HG02763 (cell line): Measurements from ENCODE around the gene EYS.
"Not testable (repeated sequence)": the region's sequence is repeated elsewhere in the genome, so short reads cannot be mapped to it uniquely, and the experiment has no call there.

Experiments used
- ATAC-seq: cut with Tn5 transposase; IDR thresholded peaks from one replicate; pipeline ENCODE4 v1.9.1; 2021; ENCODE audit warnings: mild to moderate bottlenecking, moderate library complexity; ENCODE audit not compliant: unreplicated experiment

The EYS gene

GRCh38 chr6:64100702-64101303 is 1606.2 kb downstream of the EYS start:
- ATAC-seq, result no peak

GRCh38 chr6:64090352-64090751 is 1616.7 kb downstream of the EYS start:
- ATAC-seq, result no peak

DNA sequence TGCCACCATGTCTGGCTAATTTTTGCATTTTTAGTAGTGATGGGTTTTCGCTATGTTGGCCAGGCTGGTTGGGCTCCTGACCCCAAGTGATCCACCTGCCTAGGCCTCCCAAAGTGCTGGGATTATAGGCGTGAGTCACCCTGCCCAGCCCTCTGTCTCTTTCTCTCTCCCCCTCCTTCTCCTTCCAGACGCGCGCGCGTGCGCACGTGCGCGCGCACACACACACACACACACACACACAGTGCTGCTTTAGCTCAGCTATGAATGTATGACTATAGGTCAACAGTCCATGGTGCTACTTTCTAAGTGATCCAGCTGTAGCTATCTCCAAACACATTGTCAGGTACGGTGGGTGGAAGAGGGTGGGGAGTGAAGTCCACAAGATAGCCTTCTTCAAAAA is 1621.9 kb downstream of the EYS start:
- no peak for ATAC-seq

- ATAC-seq, result no peak
These were observed 1622.8 kb downstream of the EYS start for GRCh38 chr6:64084185-64084663.

GRCh38 chr6:64083261-64083660 is 1623.8 kb downstream of the EYS start:
- ATAC-seq, result no peak

GRCh38 chr6:64081453-64081852 is 1625.6 kb downstream of the EYS start:
- ATAC-seq, result no peak

DNA sequence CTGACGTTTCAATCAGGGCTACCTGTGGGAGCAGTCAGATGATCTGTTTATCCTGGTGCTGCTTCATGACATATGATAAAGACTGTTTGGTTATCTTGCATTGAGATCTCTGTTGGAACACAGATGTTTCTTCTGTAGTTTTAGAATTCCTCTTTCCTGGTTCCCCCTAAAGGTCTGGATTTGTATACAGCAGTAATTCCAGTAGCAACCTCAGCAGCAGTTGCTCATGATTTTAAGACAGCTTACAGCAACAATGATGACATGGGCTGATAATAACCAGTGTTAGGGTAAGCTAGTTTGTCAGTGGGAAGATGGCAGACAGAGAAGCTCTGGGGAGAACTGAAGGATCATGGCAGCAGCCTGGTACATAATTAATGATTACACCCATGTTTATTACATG is 1632.0 kb downstream of the EYS start:
- ATAC-seq, result no peak

GRCh38 chr6:64072686-64073085 is 1634.3 kb downstream of the EYS start:
- ATAC-seq, result no peak

- no peak for ATAC-seq
These were observed 1642.1 kb downstream of the EYS start for GRCh38 chr6:64064919-64065318.

DNA sequence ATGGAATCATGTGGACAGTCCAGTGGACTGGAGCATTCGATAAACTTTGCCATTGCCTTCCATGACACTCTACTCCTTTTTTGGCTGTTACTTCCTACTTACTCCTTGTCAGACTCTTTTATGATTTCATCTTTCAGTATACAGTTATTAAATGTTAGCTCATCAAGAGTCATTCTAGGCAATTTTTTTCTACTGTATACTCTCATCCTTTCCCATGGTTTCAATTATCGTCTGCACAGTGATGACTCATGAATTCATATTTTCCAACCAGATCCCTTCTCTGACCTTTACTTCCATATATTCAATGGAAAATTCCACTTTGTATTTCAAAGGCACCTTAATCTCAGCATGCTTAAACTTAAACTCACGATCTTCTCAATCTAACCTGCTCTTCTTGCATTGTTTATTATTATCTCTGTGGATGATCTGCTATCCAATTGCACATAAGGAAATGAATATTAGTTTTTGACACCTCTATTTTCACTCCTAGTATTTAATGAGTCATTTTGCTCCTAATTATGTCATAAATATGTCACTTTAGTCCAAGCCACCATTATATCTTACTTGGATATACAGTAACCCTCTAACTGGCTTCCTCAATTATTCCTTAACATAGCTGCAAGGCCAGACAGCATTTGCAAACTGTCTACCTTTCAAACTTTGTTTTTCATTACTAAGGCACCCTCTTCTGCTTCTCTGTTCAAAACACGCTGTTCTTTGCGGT is 1643.9 kb downstream of the EYS start:
- ATAC-seq, result no peak

DNA sequence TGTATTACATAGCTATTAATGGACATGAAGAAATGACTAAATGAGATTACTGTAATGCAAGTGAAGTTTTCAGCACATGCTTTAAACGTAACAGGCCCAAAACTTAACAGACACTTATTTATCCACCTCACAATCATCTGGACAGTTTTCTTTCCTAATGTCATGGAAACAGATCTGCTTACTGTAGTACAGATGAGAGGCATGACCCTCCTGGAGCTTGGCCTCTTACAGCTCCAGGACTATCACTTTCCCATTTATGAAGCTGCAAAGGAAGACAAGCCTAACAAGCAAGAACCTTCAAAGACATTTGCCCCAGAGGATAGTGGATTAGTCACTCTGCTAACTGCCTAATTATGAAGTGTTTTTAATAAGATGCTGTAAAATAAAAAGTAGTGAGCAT is 1652.2 kb downstream of the EYS start:
- ATAC-seq, result no peak

DNA sequence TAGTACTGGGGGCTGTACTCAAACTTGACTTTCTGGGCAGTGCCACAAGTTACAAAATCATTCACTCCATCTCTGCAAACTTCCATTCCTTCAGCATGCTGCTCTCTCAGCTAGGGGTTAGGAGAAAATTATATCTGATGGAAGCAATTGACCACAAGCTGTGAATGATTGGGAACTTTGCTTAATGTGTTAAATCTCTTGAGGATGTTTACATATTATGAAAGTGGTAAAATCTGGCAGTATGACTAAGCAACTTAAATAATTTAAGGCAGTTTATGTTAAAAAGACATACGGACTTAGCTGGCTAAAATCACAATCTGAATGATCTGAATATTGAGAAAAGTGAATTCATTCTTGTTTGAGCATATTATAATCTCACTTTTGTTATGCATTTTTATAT is 1656.4 kb downstream of the EYS start:
- ATAC-seq, result no peak

DNA sequence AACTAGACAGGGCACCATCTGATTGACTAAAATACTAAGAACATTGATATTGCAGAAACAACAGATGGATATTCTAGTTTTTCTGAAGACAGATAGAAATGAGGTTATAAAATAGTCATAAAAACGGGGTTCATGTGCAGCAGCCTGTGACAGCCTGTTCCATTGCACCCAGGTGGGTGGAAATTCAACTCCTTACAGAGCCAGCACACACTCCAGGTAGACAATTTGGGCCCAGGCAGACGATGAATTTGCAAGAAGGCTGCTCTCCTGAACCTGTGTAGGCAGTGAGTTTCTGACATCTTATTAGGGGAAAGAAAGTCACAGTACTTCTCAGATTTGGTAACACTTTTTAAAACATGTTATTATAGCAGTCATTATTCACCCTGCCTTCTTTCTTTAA is 1657.3 kb downstream of the EYS start:
- no peak for ATAC-seq

DNA sequence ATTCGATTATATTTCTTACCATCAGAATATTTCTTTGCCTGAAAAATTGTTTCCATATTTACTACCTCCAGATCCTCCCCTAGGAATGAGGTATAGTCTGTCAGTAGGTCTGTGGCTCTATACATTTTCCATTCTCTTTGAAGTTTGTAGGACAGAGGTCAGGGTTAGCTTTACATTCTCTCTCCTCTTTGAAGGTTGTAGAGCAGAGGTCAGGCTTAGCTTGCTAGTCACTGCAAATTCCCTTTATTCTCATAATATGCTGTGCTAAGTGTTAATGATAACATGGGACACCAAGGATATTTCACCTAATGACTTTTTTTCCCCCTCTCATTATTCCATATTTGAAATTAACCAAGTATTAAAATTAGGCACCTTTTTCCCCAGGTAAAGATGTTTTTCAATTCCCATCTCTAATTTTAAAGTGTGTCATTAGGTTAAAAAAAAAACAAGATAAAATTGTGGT is 1660.2 kb downstream of the EYS start:
- no peak for ATAC-seq

GRCh38 chr6:64041373-64041772 is 1665.7 kb downstream of the EYS start:
- no peak for ATAC-seq

DNA sequence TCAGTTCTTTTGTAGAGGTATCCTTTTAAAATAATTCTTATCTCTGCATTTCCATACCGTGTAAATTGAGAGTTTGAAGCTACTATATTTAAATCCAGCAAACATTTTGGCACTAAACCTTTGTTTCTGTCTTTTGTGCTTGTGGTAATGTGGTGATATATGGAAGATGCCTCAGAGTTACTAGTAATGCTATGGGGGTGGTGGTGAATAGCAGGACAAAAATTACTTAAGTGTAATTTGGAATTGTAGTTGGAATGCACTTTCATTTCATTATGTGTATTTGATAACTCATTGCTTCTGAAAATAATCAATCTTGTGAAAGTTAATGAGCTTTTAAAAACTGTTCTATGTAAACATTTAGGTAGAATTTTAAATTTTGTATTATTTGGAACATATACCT is 1666.9 kb downstream of the EYS start:
- no peak for ATAC-seq

GRCh38 chr6:64037427-64037826 is 1669.6 kb downstream of the EYS start:
- ATAC-seq, result no peak

DNA sequence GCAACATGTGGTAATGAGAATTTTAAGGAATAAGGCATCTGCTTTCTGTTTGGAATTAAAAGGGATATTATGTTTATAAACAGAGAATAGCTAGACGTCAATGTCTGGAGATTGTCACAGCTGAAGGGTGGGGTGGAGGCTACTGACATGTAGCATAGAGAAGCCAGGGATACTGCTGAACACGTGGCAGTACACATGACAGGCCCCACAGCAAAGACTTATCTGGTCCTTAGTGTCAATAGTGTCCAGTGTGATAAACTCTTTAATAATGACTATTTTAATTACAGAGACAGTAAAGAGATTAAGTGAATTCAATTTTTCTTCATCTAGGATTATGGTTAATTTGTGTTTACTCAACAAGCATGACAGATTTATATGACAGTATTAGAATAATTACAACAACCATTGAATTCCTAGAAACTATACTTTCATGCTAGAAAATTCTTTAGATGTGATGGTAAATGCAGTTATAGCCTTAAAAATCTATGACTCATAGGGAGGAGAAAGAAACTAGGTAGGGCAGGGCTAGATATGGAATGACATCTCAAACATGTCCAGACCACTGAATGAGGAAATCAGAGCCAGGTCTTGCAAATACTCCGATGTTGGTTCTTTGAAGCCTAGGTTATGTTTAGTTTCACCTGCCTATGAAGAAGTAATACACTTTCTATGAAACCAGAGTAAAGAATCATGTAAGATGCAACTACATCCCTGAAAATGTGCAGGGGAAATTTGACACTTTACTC is 1671.9 kb downstream of the EYS start:
- ATAC-seq, result no peak

DNA sequence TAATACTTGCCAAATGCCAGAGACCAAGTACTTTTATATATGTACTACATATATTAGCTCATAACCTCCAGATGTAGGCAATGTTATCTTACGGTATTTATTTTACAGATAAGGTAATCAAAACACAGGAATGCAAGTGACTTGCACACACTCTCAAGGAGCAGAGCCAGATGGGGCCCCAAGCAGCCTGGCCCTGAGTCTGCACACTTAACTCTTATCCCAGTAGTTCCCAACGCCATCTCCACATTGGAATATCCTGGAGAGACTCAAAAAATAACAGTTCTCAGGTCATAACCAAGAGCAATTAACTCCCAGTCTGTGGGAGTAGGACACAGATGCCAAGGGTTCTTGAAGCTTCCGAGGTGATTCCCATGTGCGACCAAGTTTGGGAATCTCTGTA is 1672.7 kb downstream of the EYS start:
- ATAC-seq, result no peak

DNA sequence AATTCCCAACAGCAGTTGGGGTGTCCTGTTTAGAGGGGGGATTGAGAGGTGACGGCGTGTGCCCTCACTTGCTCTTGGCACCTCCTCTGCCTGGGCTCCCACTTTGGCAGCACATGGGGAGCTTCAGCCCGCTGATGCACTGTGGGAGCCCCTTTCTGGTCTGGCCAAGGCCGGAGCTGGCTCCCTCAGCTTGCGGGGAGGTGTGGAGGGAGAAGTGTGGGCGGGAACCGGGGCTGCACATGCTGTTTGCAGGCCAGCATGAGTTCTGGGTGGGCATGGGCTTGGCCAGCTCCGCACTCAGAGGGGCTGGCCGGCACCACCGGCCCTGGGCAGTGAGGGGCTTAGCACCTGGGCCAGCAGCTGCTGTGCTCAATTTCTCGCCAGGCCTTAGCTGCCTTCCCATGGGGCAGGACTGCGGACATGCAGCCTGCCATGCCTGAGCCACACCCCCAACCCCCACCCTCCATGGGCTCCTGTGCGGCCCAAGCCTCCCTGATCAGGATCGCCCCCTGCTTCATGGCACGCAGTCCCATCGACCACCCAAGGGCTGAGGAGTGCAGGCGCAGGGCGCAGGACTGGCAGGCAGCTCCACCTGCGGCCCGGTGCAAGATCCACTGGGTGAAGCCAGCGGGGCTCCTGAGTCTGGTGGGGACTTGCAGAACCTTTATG is 1675.9 kb downstream of the EYS start:
- ATAC-seq, result not testable (repeated sequence)

- ATAC-seq, result no peak
These were observed 1683.3 kb downstream of the EYS start for GRCh38 chr6:64023693-64024092.
